ELF-1 (cell line): ENCODE data around the gene HDAC9.

Experiments
- DNase-seq: peaks from one replicate; pipeline ENCODE4 v3.0.0-alpha.2; 2016; ENCODE audit warnings: low read depth, low spot score

HDAC9 gene

GRCh38 chr7:18524248-18524647 is 28.7 kb downstream of the HDAC9 start:
- no peak for DNase-seq

DNA sequence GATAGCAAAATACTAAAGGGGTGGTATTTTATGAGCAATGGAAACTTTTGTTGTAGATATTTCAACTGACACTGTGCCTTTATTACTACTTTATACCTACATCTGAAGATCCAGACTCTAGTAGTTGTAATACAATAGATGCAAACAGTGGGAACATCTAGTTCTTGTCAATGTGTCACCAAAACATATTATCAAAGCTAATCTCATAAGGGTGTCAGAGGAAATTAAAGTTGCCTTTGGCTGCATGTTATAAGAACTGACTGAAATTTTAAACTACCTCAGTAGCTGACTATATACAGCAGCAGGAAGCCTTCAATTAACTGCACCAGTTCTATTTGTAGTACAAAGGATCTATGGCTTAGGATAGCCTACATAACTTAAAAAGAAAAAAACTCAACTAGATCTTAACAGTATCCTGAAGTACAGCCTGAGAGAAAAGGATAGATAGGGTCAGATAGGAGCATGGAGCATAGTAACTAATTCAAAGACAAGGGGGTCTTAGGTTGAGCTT is 30.9 kb downstream of the HDAC9 start:
- no peak for DNase-seq

DNA sequence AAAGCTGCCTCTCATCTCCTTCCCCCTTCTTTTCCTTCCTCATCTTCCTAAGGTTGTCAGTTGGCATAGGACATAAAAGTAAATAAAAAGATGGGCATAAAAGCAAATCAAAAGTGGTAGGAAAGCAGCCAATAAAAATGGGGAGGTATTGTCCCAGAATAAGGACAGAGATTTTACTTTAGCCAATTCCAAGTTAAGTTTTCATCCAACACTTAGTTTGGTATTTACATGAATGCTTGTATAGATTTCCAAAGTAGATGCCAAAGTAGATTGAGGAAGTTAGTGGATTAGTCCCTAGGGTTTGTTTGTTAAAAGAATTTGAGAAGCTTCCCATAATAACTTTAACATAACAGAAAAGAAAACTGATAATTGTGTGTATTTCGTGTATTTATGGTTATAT is 33.7 kb downstream of the HDAC9 start:
- no peak for DNase-seq

GRCh38 chr7:18530224-18531179 is 35.0 kb downstream of the HDAC9 start:
- no peak for DNase-seq

DNA sequence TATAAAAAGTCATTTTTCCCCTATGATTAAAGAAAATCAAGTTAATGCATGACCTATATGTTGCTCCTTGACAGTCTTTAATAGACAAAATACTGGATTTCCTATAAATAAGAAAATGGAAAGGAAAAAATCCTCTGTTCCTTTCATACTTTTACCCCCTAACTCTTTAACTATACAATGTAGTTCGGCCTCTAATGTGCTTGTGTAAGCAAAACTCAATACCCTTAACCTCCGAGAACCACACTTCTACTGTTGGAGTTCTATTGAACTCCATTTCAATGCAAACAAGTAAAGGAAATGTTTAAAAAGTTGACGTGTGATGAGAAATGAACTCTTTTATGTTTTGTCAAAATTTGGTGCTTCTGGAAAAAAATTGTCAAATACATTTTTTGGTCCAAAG is 36.0 kb downstream of the HDAC9 start:
- DNase-seq, result no peak

DNA sequence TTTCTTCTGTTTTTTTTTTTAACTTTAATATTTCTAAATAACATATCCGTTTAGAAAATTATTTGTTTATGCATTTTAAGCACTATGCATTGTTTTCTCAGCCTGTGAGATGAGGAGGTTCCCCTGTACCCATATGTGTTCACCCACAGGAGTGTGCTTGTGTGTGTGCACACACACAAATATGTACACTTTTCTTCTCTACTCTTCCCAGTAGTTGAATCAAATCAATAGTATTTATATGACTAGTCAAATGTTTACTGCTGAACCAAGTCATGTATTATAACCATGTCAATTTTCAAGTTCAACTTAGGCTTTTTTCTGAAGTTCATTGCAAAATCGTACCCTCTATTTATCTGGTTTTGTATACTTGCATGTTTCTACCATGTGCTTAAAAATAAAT is 37.3 kb downstream of the HDAC9 start:
- no peak for DNase-seq

DNA sequence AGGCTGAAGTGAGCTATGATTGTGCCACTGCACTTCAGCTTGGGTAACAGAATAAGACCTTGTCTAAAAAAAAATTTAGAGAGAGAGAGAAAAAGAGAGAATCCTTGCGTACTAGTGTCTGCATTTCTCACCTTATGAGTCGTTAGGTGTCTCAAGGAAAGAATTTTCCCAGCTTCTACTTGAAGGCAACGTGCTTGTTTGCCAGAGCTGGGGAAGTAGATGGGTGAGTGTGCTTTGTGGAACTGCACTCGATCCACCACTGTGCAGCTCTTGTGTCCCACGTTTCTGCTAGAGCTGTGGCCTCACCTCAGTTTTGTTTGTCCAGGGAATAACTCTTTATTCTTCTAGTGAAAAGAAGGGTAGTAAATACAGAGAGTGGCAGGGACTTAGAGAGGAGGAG is 38.9 kb downstream of the HDAC9 start:
- DNase-seq, result no peak

DNA sequence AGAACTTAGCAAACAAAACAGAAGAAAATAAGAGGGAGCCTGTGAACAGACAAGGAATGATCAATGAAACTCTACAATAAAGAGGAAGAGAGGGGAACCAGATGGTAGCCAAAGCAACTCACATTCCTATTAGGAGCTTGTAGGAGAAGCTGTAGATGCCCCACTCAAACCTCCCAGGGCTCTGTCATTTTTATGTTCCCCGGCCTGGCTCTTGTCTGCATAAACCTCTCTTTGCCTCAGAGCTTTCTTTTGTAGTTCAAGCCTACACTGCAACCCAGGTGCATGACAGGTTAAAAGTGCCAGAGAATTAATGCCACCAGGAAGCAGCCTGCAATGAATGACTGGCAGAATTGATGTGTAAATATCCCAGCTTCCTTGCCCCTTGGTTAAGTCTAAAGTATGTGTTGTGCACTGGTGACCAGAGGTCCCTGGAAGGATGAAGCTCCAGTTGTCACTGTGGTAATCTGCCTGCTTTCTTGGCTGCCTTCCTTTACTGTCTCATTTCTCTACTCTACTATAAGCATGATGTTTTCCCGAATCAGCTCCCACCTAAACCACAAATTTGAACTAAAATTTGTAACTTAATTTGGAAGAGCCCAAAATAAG is 40.4 kb downstream of the HDAC9 start:
- no peak for DNase-seq

- DNase-seq, result no peak
Observed at GRCh38 chr7:18536486-18536885, 40.9 kb downstream of the HDAC9 start.

GRCh38 chr7:18538554-18539250 is 43.2 kb downstream of the HDAC9 start:
- DNase-seq, result no peak

GRCh38 chr7:18540396-18540795 is 44.8 kb downstream of the HDAC9 start:
- DNase-seq, result no peak

GRCh38 chr7:18541181-18541870 is 45.8 kb downstream of the HDAC9 start:
- no peak for DNase-seq

GRCh38 chr7:18541871-18542212 is 46.3 kb downstream of the HDAC9 start:
- DNase-seq, result no peak

DNA sequence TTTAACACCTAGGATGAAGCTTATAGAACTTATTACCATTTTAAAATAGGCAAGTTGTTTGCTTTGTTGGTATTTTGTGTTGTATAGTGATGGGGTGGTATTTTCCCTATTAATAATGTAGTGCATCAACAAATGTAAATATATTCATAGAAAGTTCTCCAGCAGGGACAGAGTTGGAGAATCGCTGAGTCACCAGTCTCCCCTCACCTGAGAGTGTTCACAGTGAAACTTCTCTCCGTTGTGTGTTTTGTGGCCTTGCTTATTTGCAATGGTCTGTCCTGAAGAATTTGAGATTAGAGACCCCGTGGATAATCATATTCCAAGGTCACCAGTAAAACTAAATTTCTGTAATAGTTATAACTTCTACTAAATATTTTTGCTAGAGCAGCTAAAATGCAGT is 51.0 kb downstream of the HDAC9 start:
- DNase-seq, result no peak

DNA sequence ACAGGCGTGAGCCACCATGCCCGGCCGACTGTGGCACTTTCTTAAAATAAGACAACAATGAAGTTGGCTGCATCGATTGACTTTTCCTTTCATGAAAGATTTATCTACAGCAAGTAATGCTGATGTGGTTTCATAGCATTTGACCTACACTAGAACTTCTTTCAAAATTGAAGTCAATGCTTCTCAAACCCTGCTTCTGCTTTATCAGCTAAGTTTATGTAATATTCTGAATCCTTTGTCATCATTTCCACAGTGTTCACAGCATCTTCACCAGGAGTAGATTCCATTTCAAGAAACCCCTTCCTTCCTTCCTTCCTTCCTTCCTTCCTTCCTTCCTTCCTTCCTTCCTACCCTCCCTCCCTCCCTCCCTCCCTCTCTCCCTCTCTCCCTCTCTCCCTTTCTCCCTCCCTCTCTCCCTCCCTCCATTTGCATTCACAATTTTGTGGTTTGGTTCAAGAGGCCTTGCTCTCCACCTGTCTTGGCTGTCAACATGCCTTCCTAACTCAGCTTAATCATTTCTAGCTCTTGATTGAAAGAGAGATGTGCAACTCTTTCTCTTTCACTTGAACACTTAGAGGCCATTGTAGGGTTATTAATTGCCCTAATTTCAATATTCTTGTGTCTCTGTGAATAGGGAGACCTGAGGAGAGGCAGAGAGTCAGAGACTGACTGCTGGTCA is 52.1 kb downstream of the HDAC9 start:
- no peak for DNase-seq

- no peak for DNase-seq
Observed at GRCh38 chr7:18548534-18548933, 53.0 kb downstream of the HDAC9 start.

GRCh38 chr7:18550574-18550973 is 55.0 kb downstream of the HDAC9 start:
- no peak for DNase-seq

- DNase-seq, result no peak
Observed at GRCh38 chr7:18552316-18552916, 56.9 kb downstream of the HDAC9 start.

GRCh38 chr7:18552943-18553604 is 57.5 kb downstream of the HDAC9 start:
- no peak for DNase-seq

DNA sequence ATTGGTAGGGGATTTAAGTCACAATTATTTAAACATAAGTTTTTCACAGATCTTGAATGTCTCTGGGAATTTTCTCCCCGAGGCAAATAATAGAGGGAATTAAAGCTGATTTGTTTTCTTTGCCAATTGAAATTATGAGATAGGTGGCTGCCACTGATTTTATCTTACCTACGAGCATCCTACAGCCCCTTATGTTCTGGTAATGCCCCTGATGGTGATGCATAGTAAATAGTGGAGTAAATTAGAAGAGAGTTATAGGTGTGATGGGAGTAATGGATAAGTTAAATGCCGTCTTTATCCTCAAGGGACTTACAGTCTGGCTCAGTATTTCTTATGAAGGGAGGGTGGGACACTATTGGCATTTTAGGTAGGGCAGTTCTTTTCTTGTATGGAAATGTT is 58.1 kb downstream of the HDAC9 start:
- DNase-seq, result no peak
